Endothelial cell of umbilical vein (primary cell): ENCODE results near the gene ZNF609. TPM values are rescaled to one million over a fixed set of nuclear protein-coding genes. Genes with fewer than 3 reads are reported as not detected.

ENCODE experiments used
- BruUV-seq: library from RNA; stranded (reverse); fragments of 400-500 nt; replicated peaks from 2 replicates; lab custom pipeline; 2021; lab: Mats Ljungman, UMichigan
- CTCF ChIA-PET: fragments of 300-600, 350-600 bp; sonication (Branson Sonifier 250); formaldehyde crosslinking; loops from one replicate; lab custom pipeline; 2021; ENCODE audit warnings: antibody characterized with exemption, inconsistent platforms; lab: Charles Lee
- POLR2A ChIA-PET: fragments of 300-600, 350-600 bp; sonication (Branson Sonifier 250); formaldehyde crosslinking; loops from one replicate; lab custom pipeline; 2021; ENCODE audit warnings: antibody characterized with exemption, inconsistent platforms; lab: Charles Lee
- DNase-seq: peaks from one replicate; pipeline ENCODE4 v3.0.0-alpha.2; 2011; ENCODE audit warnings: low read depth, low spot score
- FAIRE-seq: peaks from 2 replicates; lab custom pipeline; 2011; peaks lifted over from hg19 to GRCh38; lab: Jason Lieb, UNC
- H2AFZ ChIP-seq: 2 replicates; pipeline ENCODE4 v1.6.0; 2012; ENCODE audit warnings: low read depth, low read length, control low read depth, inconsistent platforms
- H3K27ac ChIP-seq: 2 replicates; pipeline ENCODE4 v1.5.1; 2011; ENCODE audit warnings: low read depth, mild to moderate bottlenecking, control low read depth, low read length, moderate library complexity; ENCODE audit not compliant: insufficient read depth
- H3K27me3 ChIP-seq, 2 experiments: 2 replicates each; pipeline versions ENCODE4 v1.6.0 to v1.6.1; 2011; ENCODE audit warnings: low read length in 2 of 2, mixed read lengths in 1 of 2; ENCODE audit not compliant: control insufficient read depth in 2 of 2, insufficient read depth in 2 of 2
- H3K36me3 ChIP-seq, 2 experiments: 2 replicates in 1 of 2; 3 replicates in 1 of 2; pipeline ENCODE4 v1.5.1; 2011; ENCODE audit warnings: low read length in 2 of 2, mild to moderate bottlenecking in 1 of 2, moderate library complexity in 1 of 2; ENCODE audit not compliant: control insufficient read depth in 2 of 2, insufficient read depth in 2 of 2; ENCODE audit errors: extremely low read depth in 1 of 2
- H3K4me1 ChIP-seq: 3 replicates; pipeline ENCODE4 v1.5.1; 2011; ENCODE audit warnings: mild to moderate bottlenecking, low read length; ENCODE audit not compliant: control insufficient read depth, insufficient read depth; ENCODE audit errors: extremely low read depth
- H3K4me2 ChIP-seq: 2 replicates; pipeline ENCODE4 v1.6.1; 2011; ENCODE audit warnings: low read length, control low read depth, mixed read lengths; ENCODE audit not compliant: insufficient read depth
- H3K4me3 ChIP-seq, 3 experiments: fragments of 200-600 bp in 1 of 3; sonication (generic), shearing (Covaris generic) in 1 of 3; replicated peaks in 1 of 3; 2 replicates each; pipeline ENCODE4 v1.5.1; 2011 to 2016; ENCODE audit warnings: control low read depth in 3 of 3, low read length in 3 of 3, mild to moderate bottlenecking in 2 of 3, inconsistent platforms in 1 of 3, low read depth in 1 of 3, moderate library complexity in 1 of 3; ENCODE audit not compliant: insufficient read depth in 1 of 3
- H3K79me2 ChIP-seq: 2 replicates; pipeline ENCODE4 v1.6.0; 2012; ENCODE audit warnings: low read length, inconsistent platforms; ENCODE audit not compliant: control insufficient read depth, insufficient read depth
- H3K9ac ChIP-seq: replicated peaks from 2 replicates; pipeline ENCODE3; 2011; ENCODE audit warnings: low read length, control low read depth; ENCODE audit not compliant: insufficient read depth; ENCODE audit errors: extremely low read depth
- H3K9me1 ChIP-seq: replicated peaks from 3 replicates; pipeline ENCODE4 v1.6.0; 2011; ENCODE audit warnings: mild to moderate bottlenecking, low read length; ENCODE audit not compliant: control insufficient read depth, insufficient read depth; ENCODE audit errors: extremely low read depth
- H3K9me3 ChIP-seq: replicated peaks from 2 replicates; pipeline ENCODE4 v1.5.1; 2012; ENCODE audit warnings: low read length, inconsistent platforms; ENCODE audit not compliant: control insufficient read depth, insufficient read depth
- H4K20me1 ChIP-seq: replicated peaks from 2 replicates; pipeline ENCODE3; 2011; ENCODE audit warnings: mild to moderate bottlenecking, low read length; ENCODE audit not compliant: control insufficient read depth, insufficient read depth; ENCODE audit errors: extremely low read depth
- CTCF ChIP-seq, 2 donors: IDR thresholded peaks; 1 replicate in 1 of 2; 2 replicates in 1 of 2; pipeline ENCODE4 v1.5.1; 2011; ENCODE audit warnings: low read length in 2 of 2, mild to moderate bottlenecking in 2 of 2, moderate library complexity in 2 of 2, control low read depth in 1 of 2, inconsistent platforms in 1 of 2, low read depth in 1 of 2; ENCODE audit not compliant: insufficient read depth in 1 of 2; ENCODE audit errors: extremely low read depth in 1 of 2
- EZH2 ChIP-seq: IDR thresholded peaks from 2 replicates; pipeline ENCODE4 v1.6.1; 2012; ENCODE audit warnings: borderline replicate concordance, low read depth, mild to moderate bottlenecking, moderate library complexity, low read length, inconsistent platforms; ENCODE audit not compliant: severe bottlenecking
- FOS ChIP-seq: IDR thresholded peaks from 2 replicates; pipeline ENCODE4 v1.6.1; 2011; ENCODE audit warnings: mild to moderate bottlenecking, low read length, moderate library complexity, borderline replicate concordance; ENCODE audit not compliant: insufficient read depth
- GATA2 ChIP-seq: IDR thresholded peaks from 2 replicates; pipeline ENCODE4 v1.7.0; 2011; ENCODE audit warnings: low read depth, mild to moderate bottlenecking, moderate library complexity, mixed read lengths, low read length; ENCODE audit not compliant: insufficient read length, insufficient read depth
- JUN ChIP-seq: IDR thresholded peaks from 2 replicates; pipeline ENCODE4 v1.6.1; 2011; ENCODE audit warnings: borderline replicate concordance, low read depth; ENCODE audit not compliant: insufficient read length, insufficient read depth
- MYC ChIP-seq: IDR thresholded peaks from one replicate; pipeline ENCODE4 v1.6.1; 2011; ENCODE audit warnings: mild to moderate bottlenecking, low read depth, low read length
- POLR2A ChIP-seq: IDR thresholded peaks from 2 replicates; pipeline ENCODE4 v1.6.1; 2012; ENCODE audit warnings: low read depth, mild to moderate bottlenecking, control low read depth, low read length
- POLR2AphosphoS5 ChIP-seq: IDR thresholded peaks from 2 replicates; pipeline ENCODE4 v1.6.1; 2012; ENCODE audit warnings: low read depth, mild to moderate bottlenecking, control low read depth, low read length, moderate library complexity; ENCODE audit not compliant: insufficient read depth
- dilution Hi-C: fragments of 300-500 bp; cut with MboI; formaldehyde crosslinking; loops from one replicate; pipeline ENCODE4 v1.15.0; 2019; ENCODE audit warnings: low sequenced_read_pairs; ENCODE audit not compliant: extremely low pct_ligation_motif_present
- intact Hi-C: fragments of 100-400 bp; cut with micrococcal nuclease; formaldehyde crosslinking; loops from one replicate; pipeline ENCODE4 v1.10.0; 2022
- polyA plus RNA-seq, 4 experiments: library from polyadenylated mRNA; depleted of rRNA in 3 of 4; stranded (reverse) in 3 of 4; unstranded in 1 of 4; fragments of >200 nt; gene quantifications; 2 replicates each; pipeline versions ENCODE4 v1.2.1 to v1.2.3, GENCODE V29; 2011 to 2012; ENCODE audit warnings: missing spikeins in 1 of 4
- total RNA-seq: library from RNA; stranded (reverse); gene quantifications from 2 replicates; pipeline ENCODE4 v1.2.3, GENCODE V29; 2021
- TF ChIP-seq, protein P1 (sequence below): IDR thresholded peaks from 2 replicates; pipeline ENCODE4 v1.6.1; 2011; ENCODE audit not compliant: insufficient read depth, insufficient read length

Gene ZNF609
- total and polyA plus RNA-seq, 2 donors (not counting 3 experiments of a cell fraction or from before 2014, with no cell fraction given) = 18.2 to 49.6 TPM

DNA sequence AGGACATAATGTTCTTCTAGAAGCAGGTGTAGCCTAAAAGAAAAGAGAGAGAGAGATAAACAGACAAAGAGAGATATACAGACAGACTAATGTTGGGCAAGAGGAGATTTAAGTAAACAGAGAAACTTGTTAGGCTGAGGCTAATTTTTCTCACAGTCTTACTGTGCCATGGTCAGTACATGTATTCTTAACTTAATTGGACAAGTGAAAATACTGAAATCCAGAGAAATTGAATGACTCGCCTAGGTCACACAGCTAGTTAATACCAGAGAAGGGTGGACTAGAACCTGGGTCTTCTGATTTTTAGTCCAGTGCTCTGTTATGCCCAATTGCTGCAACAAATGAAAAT, 6.7 kb upstream of the ZNF609 start:
- H3K9ac ChIP-seq = no peak overlapping the region
- FAIRE-seq (no peak), DNase-seq (no peak)
- no peaks in the 10 kb centered on the region for H3K9me3 ChIP-seq
- H3K79me2 ChIP-seq = no peaks in the 10 kb centered on the region
- H3K27ac ChIP-seq = no peak overlapping the region
- dilution Hi-C loops = no loop called here
- ChIA-PET CTCF (no interaction called here), POLR2A (no interaction called here)
- H4K20me1 ChIP-seq = no peaks in the 10 kb centered on the region
- no peaks in the 10 kb centered on the region for H3K9me1 ChIP-seq
- BruUV-seq = no TSS peak
- H3K36me3 ChIP-seq = peaks cover 0 to 3% of the 10 kb centered on the region in 2 experiments
- no peak overlapping the region for H3K4me3 ChIP-seq
- no peaks in the 10 kb centered on the region for H3K4me1 ChIP-seq
- H3K4me2 ChIP-seq = no peak overlapping the region
- no peaks in the 10 kb centered on the region for H3K27me3 ChIP-seq
- intact Hi-C loops = no loop called here
- TF ChIP-seq JUN = no peak
- TF ChIP-seq FOS = no peak
- TF ChIP-seq POLR2A = no peak
- TF ChIP-seq CTCF (IDR thresholded peaks at IDR 0.05; ENCODE audit: extremely low read depth in 1 of 2, insufficient read depth in 1 of 2, low read depth in 1 of 2, low read length in 2 of 2) = no peak
- TF ChIP-seq, protein P1, sequence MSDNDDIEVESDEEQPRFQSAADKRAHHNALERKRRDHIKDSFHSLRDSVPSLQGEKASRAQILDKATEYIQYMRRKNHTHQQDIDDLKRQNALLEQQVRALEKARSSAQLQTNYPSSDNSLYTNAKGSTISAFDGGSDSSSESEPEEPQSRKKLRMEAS = no peak
- TF ChIP-seq GATA2 = no peak
- no peak for TF ChIP-seq MYC
- no peak for TF ChIP-seq EZH2
- TF ChIP-seq POLR2AphosphoS5 = no peak
- no peak overlapping the region for H2AFZ ChIP-seq
